ENCODE data around the gene GRAMD2A. TPM values are rescaled to one million over a fixed set of nuclear protein-coding genes. Genes with fewer than 3 reads are reported as not detected.

Gene GRAMD2A
- not detected for total RNA-seq

DNA sequence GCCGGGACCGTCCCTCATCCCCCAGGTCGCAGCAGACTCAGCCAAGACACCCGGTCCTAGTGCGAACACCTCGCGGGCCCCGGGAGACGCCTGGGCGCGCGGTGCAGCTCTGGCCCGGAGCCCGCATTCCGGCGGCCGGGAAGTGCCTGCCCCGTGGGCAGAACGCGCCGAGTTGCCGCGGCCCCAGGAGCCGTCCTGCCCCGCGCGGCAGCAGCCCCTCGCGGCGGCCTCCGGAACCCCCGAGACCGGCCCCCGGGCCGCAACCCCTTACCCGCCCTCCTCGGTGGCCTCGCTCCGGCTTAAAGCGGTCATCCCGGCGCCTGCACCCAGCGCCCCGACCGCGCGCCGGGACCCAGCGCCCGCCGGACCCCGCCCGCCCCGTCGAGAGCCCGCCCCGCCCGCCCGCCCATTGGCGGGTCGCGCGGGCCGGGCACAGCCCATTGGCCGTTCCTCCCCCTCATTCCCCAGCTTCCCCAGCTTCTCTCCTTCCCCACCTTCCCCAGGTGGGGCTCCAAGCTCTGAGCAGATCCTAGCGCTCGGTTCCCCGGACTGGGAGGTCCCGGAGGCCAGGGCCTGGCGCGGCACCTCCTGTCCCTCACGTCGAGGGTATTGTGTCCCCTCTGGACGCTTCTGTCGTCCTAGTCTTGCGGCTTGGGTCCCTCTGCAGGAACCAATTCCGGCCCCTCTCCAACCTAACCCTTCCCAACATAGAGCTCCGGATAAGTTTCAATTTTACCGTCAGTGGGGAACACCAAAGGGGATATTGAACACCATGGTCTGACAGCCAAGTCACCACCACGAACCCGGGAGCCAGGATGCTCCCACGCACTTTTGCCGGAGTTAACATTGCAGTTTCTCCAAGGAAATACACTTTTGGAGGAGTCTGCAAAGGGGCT, at the start of gene GRAMD2A:
TSS of gene GRAMD2A (minus strand) at position 328 of the 896 bp plus-strand sequence.

DNA sequence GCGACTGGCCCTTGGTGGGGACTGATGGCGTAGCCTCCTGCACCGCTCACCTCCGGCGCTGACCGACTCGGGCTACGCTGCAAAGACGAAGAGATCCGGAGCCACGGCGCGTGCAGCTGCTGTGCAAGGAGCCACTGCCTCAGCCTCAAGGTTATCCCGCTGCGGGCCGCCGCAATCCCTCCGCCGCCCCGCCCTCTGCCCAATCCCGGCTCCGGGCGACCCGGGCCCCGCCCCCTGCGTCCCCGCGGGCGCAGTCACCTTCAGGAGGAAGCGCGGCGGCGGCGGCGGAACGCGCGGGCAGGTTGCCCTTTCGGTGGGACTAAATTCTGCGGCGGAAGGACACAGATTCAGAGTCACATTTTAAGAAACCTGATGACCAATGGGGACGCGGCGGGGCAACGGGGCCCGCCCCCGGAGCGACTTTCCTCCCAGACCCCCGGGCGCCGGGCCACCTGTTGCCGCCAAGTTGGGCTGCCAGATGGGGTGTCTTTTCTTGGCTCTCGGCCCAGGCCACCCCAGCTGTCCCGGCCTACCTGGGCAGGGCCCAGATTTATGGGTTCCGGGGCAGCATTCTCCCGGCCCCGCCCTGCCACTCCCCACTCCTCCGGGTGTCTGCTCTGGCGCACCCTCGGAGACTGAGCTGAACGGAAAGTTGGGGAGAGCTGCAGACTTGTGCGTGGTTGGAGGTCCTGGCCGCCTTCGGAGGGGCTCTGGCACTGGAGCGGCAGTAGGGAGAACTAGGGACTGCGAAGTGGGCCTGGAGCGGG, 33.7 kb upstream of the GRAMD2A start, which contains the start of gene PKM:
TSS of gene PKM (minus strand) at position 125 of the 767 bp plus-strand sequence. CDS start 12,093 bp downstream, outside the sequence.

DNA sequence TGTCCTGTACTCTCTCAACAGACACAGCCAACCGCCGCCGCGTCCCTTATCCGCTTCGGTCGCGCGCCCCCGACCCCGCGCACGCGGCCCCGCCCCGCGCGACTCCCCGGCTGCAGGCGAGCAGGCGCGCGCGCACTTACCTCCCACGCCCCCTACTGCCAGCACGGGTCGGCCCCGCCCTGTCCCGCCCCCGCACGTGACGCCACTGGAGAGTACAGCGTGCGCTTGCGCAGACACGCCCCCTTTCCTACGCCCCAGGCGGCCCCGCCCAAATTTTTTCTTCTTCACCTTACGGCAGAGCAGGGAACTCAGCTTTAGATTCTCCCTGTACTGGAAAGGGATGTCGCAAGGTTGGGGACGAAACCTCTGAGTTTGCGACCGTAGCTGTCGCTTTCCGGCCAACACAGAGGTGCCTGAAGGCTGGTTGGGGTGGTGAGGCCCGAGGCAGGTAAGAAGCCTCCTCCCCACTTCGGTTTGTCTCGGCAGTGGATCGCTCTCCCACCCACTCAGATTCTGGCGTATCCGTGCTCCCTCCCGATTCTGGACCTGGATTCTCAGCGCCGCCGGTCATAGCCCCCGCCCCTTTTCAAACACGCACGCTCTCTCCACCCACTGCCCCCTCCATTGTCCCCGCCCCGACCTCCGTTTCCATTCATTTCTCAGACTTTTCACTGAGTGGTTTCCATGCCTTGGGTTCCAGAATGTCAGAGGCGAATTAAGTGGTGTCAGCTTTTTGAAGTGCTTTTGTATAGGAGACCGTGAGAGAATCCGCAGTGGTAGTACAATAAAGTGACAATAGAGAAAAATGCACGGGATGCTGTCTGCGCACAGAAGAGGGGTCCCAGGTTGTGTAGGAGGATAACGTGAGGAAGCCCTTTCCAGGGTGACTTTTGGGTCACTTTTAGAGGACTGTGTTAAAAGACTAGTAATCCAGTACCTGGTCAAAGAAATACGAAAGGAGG, 79.3 kb downstream of the GRAMD2A start, which contains the start of the genes MYO9A and SENP8:
TSS of gene MYO9A (minus strand) at position 134 of the 962 bp plus-strand sequence. CDS start 71,587 bp downstream, outside the sequence.
TSS of gene SENP8 (plus strand) at position 387 of the 962 bp plus-strand sequence. CDS start 21,221 bp downstream, outside the sequence.

Other genes starting within 250 kb of the GRAMD2A start
- 10 to 100 TPM; 19.1 TPM for gene MYO9A, start 79.6 kb downstream of the GRAMD2A start, total RNA-seq
- gene SENP8, start 79.4 kb downstream of the GRAMD2A start, total RNA-seq: 1 to 10 TPM; 1.2 to 1.4 TPM
- gene PKM, start 33.4 kb upstream of the GRAMD2A start, total RNA-seq: 1,000 to 10,000 TPM; 1,130 to 1,132 TPM
- gene PARP6, start 74.8 kb upstream of the GRAMD2A start, total RNA-seq: 10 to 100 TPM; 59.6 to 71.2 TPM
- gene CELF6, start 122.4 kb upstream of the GRAMD2A start, total RNA-seq: under 1 TPM; 0.63 to 0.91 TPM
- gene HEXA, start 178.2 kb upstream of the GRAMD2A start, total RNA-seq: 100 to 1,000 TPM; 104 to 114 TPM
- gene TMEM202, start 200.5 kb upstream of the GRAMD2A start, total RNA-seq: not detected

All from activated naive CD4-positive, alpha-beta T cell treated with anti-CD3 and anti-CD28 coated beads, Interleukin-2, amount 10 ng/mL, durations not matched to agents 5 hours and 36 hours (primary cell).